ENCODE results near the gene ZBTB47.

ZBTB47 gene

GRCh38 chr3:42654331-42655201 is 1.1 kb downstream of the ZBTB47 start:
- no peak for DNase-seq

GRCh38 chr3:42655331-42655888 is 1.9 kb downstream of the ZBTB47 start:
- DNase-seq: no peak

GRCh38 chr3:42655980-42656679 is 2.6 kb downstream of the ZBTB47 start:
- no peak for DNase-seq

- no peak for DNase-seq
Observed at GRCh38 chr3:42656680-42657610, 3.4 kb downstream of the ZBTB47 start.

GRCh38 chr3:42657675-42658074 is 4.2 kb downstream of the ZBTB47 start:
- DNase-seq: no peak

- no peak for DNase-seq
Observed at GRCh38 chr3:42658091-42658770, 4.7 kb downstream of the ZBTB47 start.

GRCh38 chr3:42658771-42659390 is 5.4 kb downstream of the ZBTB47 start:
- no peak for DNase-seq

- no peak for DNase-seq
Observed at GRCh38 chr3:42659451-42660130, 6.1 kb downstream of the ZBTB47 start.

GRCh38 chr3:42660131-42660715 is 6.7 kb downstream of the ZBTB47 start:
- DNase-seq: no peak

GRCh38 chr3:42660898-42661297 is 7.4 kb downstream of the ZBTB47 start:
- no peak for DNase-seq

GRCh38 chr3:42661593-42662022 is 8.1 kb downstream of the ZBTB47 start:
- no peak for DNase-seq

- no peak for DNase-seq
Observed at GRCh38 chr3:42662037-42662812, 8.7 kb downstream of the ZBTB47 start.

- no peak for DNase-seq
Observed at GRCh38 chr3:42662813-42663535, 9.5 kb downstream of the ZBTB47 start.

GRCh38 chr3:42663581-42664437 is 10.3 kb downstream of the ZBTB47 start:
- no peak for DNase-seq

- DNase-seq: no peak
Observed at GRCh38 chr3:42664438-42664803, 10.9 kb downstream of the ZBTB47 start.

- DNase-seq: no peak
Observed at GRCh38 chr3:42665050-42665878, 11.8 kb downstream of the ZBTB47 start.

GRCh38 chr3:42666022-42666421 is 12.5 kb downstream of the ZBTB47 start:
- DNase-seq: no peak
